AG10803 (cell line): ENCODE measurements around the gene IDNK.

Experiments
- DNase-seq: peaks from one replicate; pipeline ENCODE4 v3.0.0; 2010; ENCODE audit warnings: low read depth
- H3K4me3 ChIP-seq: 2 replicates; pipeline ENCODE4 v1.5.1; 2011; ENCODE audit warnings: mild to moderate bottlenecking, low read length, control low read depth
- CTCF ChIP-seq: conservative IDR thresholded peaks from 2 replicates; pipeline ENCODE4 v1.5.1; 2011; ENCODE audit warnings: mild to moderate bottlenecking, low read length, control low read depth, inconsistent platforms

Gene IDNK

GRCh38 chr9:83680233-83680632 lies 57.3 kb downstream of the IDNK start:
- H3K4me3 ChIP-seq = no peak overlapping the region
- no peak for DNase-seq
- TF ChIP-seq CTCF = no peak

GRCh38 chr9:83681490-83681889 lies 58.5 kb downstream of the IDNK start:
- no peak for TF ChIP-seq CTCF
- DNase-seq = no peak
- no peak overlapping the region for H3K4me3 ChIP-seq

- no peak for DNase-seq
- TF ChIP-seq CTCF = no peak
- H3K4me3 ChIP-seq = no peak overlapping the region
Observed at GRCh38 chr9:83688921-83689320, 66.0 kb downstream of the IDNK start.

- TF ChIP-seq CTCF = no peak
- no peak for DNase-seq
- H3K4me3 ChIP-seq = no peak overlapping the region
Observed at GRCh38 chr9:83691492-83691891, 68.5 kb downstream of the IDNK start.
